Measurements from ENCODE around the gene CAMTA1.

Gene CAMTA1

GRCh38 chr1:7422081-7422480 lies 636.8 kb downstream of the CAMTA1 start:
- TF ChIP-seq POLR2A (IDR thresholded peaks at IDR 0.05; ENCODE audit: low read length) (no peak), GATA1 (IDR thresholded peaks at IDR 0.05; ENCODE audit: low read depth, low read length) (no peak)
- DNase-seq = no peak

- DNase-seq = no peak
Measured at GRCh38 chr1:7422561-7422960, 637.3 kb downstream of the CAMTA1 start.

GRCh38 chr1:7422966-7423365 lies 637.7 kb downstream of the CAMTA1 start:
- no peak for DNase-seq
- TF ChIP-seq GATA1 (IDR thresholded peaks at IDR 0.05; ENCODE audit: low read depth, low read length) (no peak), POLR2A (IDR thresholded peaks at IDR 0.05; ENCODE audit: low read length) (no peak)

More at GRCh38 chr1:7422561-7422960, 637.3 kb downstream of the CAMTA1 start:
- TF ChIP-seq POLR2A (IDR thresholded peaks at IDR 0.05; ENCODE audit: low read length) = no peak
- TF ChIP-seq GATA1 (IDR thresholded peaks at IDR 0.05; ENCODE audit: low read depth, low read length) = no peak

- no peak for TF ChIP-seq GATA1 (IDR thresholded peaks at IDR 0.05; ENCODE audit: low read depth, low read length)
Measured at GRCh38 chr1:7424352-7424890, 639.2 kb downstream of the CAMTA1 start.

GRCh38 chr1:7425229-7425628 lies 640.0 kb downstream of the CAMTA1 start:
- no peak for DNase-seq
- no peak for TF ChIP-seq GATA1 (IDR thresholded peaks at IDR 0.05; ENCODE audit: low read depth, low read length)
- no peak for TF ChIP-seq POLR2A (IDR thresholded peaks at IDR 0.05; ENCODE audit: low read length)

More at GRCh38 chr1:7424352-7424890, 639.2 kb downstream of the CAMTA1 start:
- DNase-seq = no peak

GRCh38 chr1:7425771-7426170 lies 640.5 kb downstream of the CAMTA1 start:
- TF ChIP-seq GATA1 (IDR thresholded peaks at IDR 0.05; ENCODE audit: low read depth, low read length) = no peak
- TF ChIP-seq POLR2A (IDR thresholded peaks at IDR 0.05; ENCODE audit: low read length) = no peak
- no peak for DNase-seq

- no peak for DNase-seq
- TF ChIP-seq GATA1 (IDR thresholded peaks at IDR 0.05; ENCODE audit: low read depth, low read length) (no peak), POLR2A (IDR thresholded peaks at IDR 0.05; ENCODE audit: low read length) (no peak)
Measured at GRCh38 chr1:7426780-7427604, 641.7 kb downstream of the CAMTA1 start.

GRCh38 chr1:7427605-7428300 lies 642.5 kb downstream of the CAMTA1 start:
- TF ChIP-seq GATA1 (IDR thresholded peaks at IDR 0.05; ENCODE audit: low read depth, low read length) = no peak
- TF ChIP-seq POLR2A (IDR thresholded peaks at IDR 0.05; ENCODE audit: low read length) = no peak
- DNase-seq = no peak

- TF ChIP-seq POLR2A (IDR thresholded peaks at IDR 0.05; ENCODE audit: low read length) (no peak), GATA1 (IDR thresholded peaks at IDR 0.05; ENCODE audit: low read depth, low read length) (no peak)
- DNase-seq = no peak
Measured at GRCh38 chr1:7429290-7429689, 644.0 kb downstream of the CAMTA1 start.

GRCh38 chr1:7430047-7430608 lies 644.9 kb downstream of the CAMTA1 start:
- no peak for DNase-seq
- TF ChIP-seq POLR2A (IDR thresholded peaks at IDR 0.05; ENCODE audit: low read length) (no peak), GATA1 (IDR thresholded peaks at IDR 0.05; ENCODE audit: low read depth, low read length) (no peak)

GRCh38 chr1:7430691-7431090 lies 645.4 kb downstream of the CAMTA1 start:
- DNase-seq = no peak
- TF ChIP-seq GATA1 (IDR thresholded peaks at IDR 0.05; ENCODE audit: low read depth, low read length) = no peak
- TF ChIP-seq POLR2A (IDR thresholded peaks at IDR 0.05; ENCODE audit: low read length) = no peak

- TF ChIP-seq POLR2A (IDR thresholded peaks at IDR 0.05; ENCODE audit: low read length) (no peak), GATA1 (IDR thresholded peaks at IDR 0.05; ENCODE audit: low read depth, low read length) (no peak)
- no peak for DNase-seq
Measured at GRCh38 chr1:7432102-7432899, 647.0 kb downstream of the CAMTA1 start.

GRCh38 chr1:7432900-7433380 lies 647.7 kb downstream of the CAMTA1 start:
- DNase-seq = no peak
- no peak for TF ChIP-seq POLR2A (IDR thresholded peaks at IDR 0.05; ENCODE audit: low read length)
- no peak for TF ChIP-seq GATA1 (IDR thresholded peaks at IDR 0.05; ENCODE audit: low read depth, low read length)

All from erythroblast (primary cell).